RWPE2 (cell line): Measurements from ENCODE around the gene WDFY2.
A peak's percentile ranks its signal among the peaks of the same experiment; 100 is the strongest.

ENCODE experiments used
- ATAC-seq: fragments of 200-7000 bp; cut with Tn5 transposase; 3 replicates; pipeline ENCODE4 v1.9.1; 2021; ENCODE audit warnings: low read depth
- DNase-seq: peaks from one replicate; pipeline ENCODE4 v3.0.0-alpha.2; 2020; ENCODE audit warnings: low spot score
- H3K27ac ChIP-seq: fragments of 450-650 bp; 2 replicates; pipeline ENCODE4 v1.5.1; 2017; ENCODE audit warnings: mild to moderate bottlenecking; ENCODE audit not compliant: poor library complexity, severe bottlenecking
- H3K27me3 ChIP-seq: fragments of 250-450 bp; sonication (Bioruptor Pico); 2 replicates; pipeline ENCODE4 v1.5.1; 2021; ENCODE audit warnings: mild to moderate bottlenecking, moderate library complexity; ENCODE audit not compliant: insufficient read depth, poor library complexity, severe bottlenecking
- H3K36me3 ChIP-seq: fragments of 250-450 bp; sonication (Bioruptor Pico); 2 replicates; pipeline ENCODE4 v1.5.1; 2020; ENCODE audit warnings: low read depth, mild to moderate bottlenecking, moderate library complexity
- H3K4me1 ChIP-seq: fragments of 250-450 bp; sonication (Bioruptor Pico); 2 replicates; pipeline ENCODE4 v1.5.1; 2021; ENCODE audit warnings: mild to moderate bottlenecking, moderate library complexity; ENCODE audit not compliant: insufficient read depth, poor library complexity, severe bottlenecking
- H3K4me3 ChIP-seq: fragments of 250-450 bp; sonication (Bioruptor Pico); 2 replicates; pipeline ENCODE4 v1.5.1; 2021; ENCODE audit warnings: mild to moderate bottlenecking, moderate library complexity; ENCODE audit not compliant: severe bottlenecking
- H3K9me3 ChIP-seq: fragments of 250-450 bp; sonication (Bioruptor Pico); 2 replicates; pipeline ENCODE4 v1.5.1; 2021; ENCODE audit warnings: mild to moderate bottlenecking, moderate library complexity; ENCODE audit not compliant: severe bottlenecking
- CTCF ChIP-seq: fragments of 450-650 bp; IDR thresholded peaks from one replicate; pipeline ENCODE4 v1.5.1; 2017; ENCODE audit warnings: mild to moderate bottlenecking, moderate library complexity; ENCODE audit not compliant: poor library complexity, severe bottlenecking

Gene WDFY2

GRCh38 chr13:51619614-51620013 is 35.4 kb downstream of the WDFY2 start:
- Histone ChIP-seq H3K4me1 (peaks cover 39% of the 10 kb centered on the region), H3K36me3 (no peaks in the 10 kb centered on the region; the same call in none of the 2 replicates), H3K27me3 (no peaks in the 10 kb centered on the region), H3K9me3 (no peaks in the 10 kb centered on the region), H3K4me3 (no peak overlapping the region), H3K27ac (peak overlapping the region; percentile 48)
- ATAC-seq (peak; percentile 72), DNase-seq (no peak)
- no peak for TF ChIP-seq CTCF

GRCh38 chr13:51620165-51620983 is 36.1 kb downstream of the WDFY2 start:
- peak overlapping the region; percentile 48 for H3K27ac ChIP-seq

GRCh38 chr13:51621602-51622001 is 37.3 kb downstream of the WDFY2 start:
- peaks cover 59% of the 10 kb centered on the region for H3K4me1 ChIP-seq
- H3K9me3 ChIP-seq: no peaks in the 10 kb centered on the region
- no peak for TF ChIP-seq CTCF
- H3K36me3 ChIP-seq: peaks cover 4% of the 10 kb centered on the region; the same call in 1 of the 2 replicates
- no peak overlapping the region for H3K27ac ChIP-seq
- no peak for ATAC-seq
- no peaks in the 10 kb centered on the region for H3K27me3 ChIP-seq
- DNase-seq: no peak
- no peak overlapping the region for H3K4me3 ChIP-seq

More at GRCh38 chr13:51620165-51620983, 36.1 kb downstream of the WDFY2 start:
- Histone ChIP-seq H3K36me3 (peaks cover 2% of the 10 kb centered on the region), H3K4me3 (no peak overlapping the region), H3K4me1 (peaks cover 47% of the 10 kb centered on the region), H3K9me3 (no peaks in the 10 kb centered on the region), H3K27me3 (no peaks in the 10 kb centered on the region)
- no peak for ATAC-seq
- DNase-seq: no peak
- TF ChIP-seq CTCF: no peak

GRCh38 chr13:51623473-51623872 is 39.2 kb downstream of the WDFY2 start:
- no peak for ATAC-seq
- H3K36me3 ChIP-seq: peaks cover 4% of the 10 kb centered on the region; the same call in 1 of the 2 replicates
- H3K4me1 ChIP-seq: peaks cover 51% of the 10 kb centered on the region
- no peak overlapping the region for H3K4me3 ChIP-seq
- no peak for TF ChIP-seq CTCF
- H3K27ac ChIP-seq: no peak overlapping the region
- DNase-seq: no peak
- no peaks in the 10 kb centered on the region for H3K9me3 ChIP-seq
- H3K27me3 ChIP-seq: no peaks in the 10 kb centered on the region

GRCh38 chr13:51624207-51624606 is 39.9 kb downstream of the WDFY2 start:
- no peak for TF ChIP-seq CTCF
- ATAC-seq (no peak), DNase-seq (no peak)
- Histone ChIP-seq H3K27me3 (no peaks in the 10 kb centered on the region), H3K4me1 (peaks cover 44% of the 10 kb centered on the region), H3K4me3 (no peak overlapping the region), H3K27ac (peak overlapping the region; percentile 48), H3K36me3 (peaks cover 4% of the 10 kb centered on the region; the same call in 1 of the 2 replicates), H3K9me3 (no peaks in the 10 kb centered on the region)
